DMS114 treated with DMSO at 0.1 percent for 48 hours (cell line): Measurements from ENCODE around the gene RIMKLB.
"Not testable (repeated sequence)": the region's sequence is repeated elsewhere in the genome, so short reads cannot be mapped to it uniquely, and the experiment has no call there.

Experiments
- DNase-seq: peaks from one replicate; lab custom pipeline; 2025; ENCODE audit not compliant: unreplicated experiment; lab: John Stamatoyannopoulos, UW

Gene RIMKLB

GRCh38 chr12:8770499-8770898 is 72.7 kb downstream of the RIMKLB start:
- DNase-seq: no peak

GRCh38 chr12:8771072-8771471 is 73.3 kb downstream of the RIMKLB start:
- DNase-seq: no peak

GRCh38 chr12:8773461-8773860 is 75.7 kb downstream of the RIMKLB start:
- DNase-seq: no peak

- no peak for DNase-seq
Observed at GRCh38 chr12:8779281-8779680, 81.5 kb downstream of the RIMKLB start.

- DNase-seq: peak; percentile 14
Observed at GRCh38 chr12:8779862-8780261, 82.1 kb downstream of the RIMKLB start.

- peak; percentile 69 for DNase-seq
Observed at GRCh38 chr12:8780389-8780788, 82.6 kb downstream of the RIMKLB start.

GRCh38 chr12:8781381-8782127 is 83.8 kb downstream of the RIMKLB start:
- DNase-seq: no peak

- DNase-seq: no peak
Observed at GRCh38 chr12:8784290-8784888, 86.6 kb downstream of the RIMKLB start.

GRCh38 chr12:8785499-8785898 is 87.7 kb downstream of the RIMKLB start:
- DNase-seq: no peak

- DNase-seq: not testable (repeated sequence)
Observed at GRCh38 chr12:8787206-8787605, 89.4 kb downstream of the RIMKLB start.

GRCh38 chr12:8788706-8789105 is 90.9 kb downstream of the RIMKLB start:
- not testable (repeated sequence) for DNase-seq

GRCh38 chr12:8789341-8790013 is 91.7 kb downstream of the RIMKLB start:
- DNase-seq: not testable (repeated sequence)

- DNase-seq: not testable (repeated sequence)
Observed at GRCh38 chr12:8793226-8793625, 95.4 kb downstream of the RIMKLB start.

GRCh38 chr12:8794611-8795010 is 96.8 kb downstream of the RIMKLB start:
- not testable (repeated sequence) for DNase-seq

GRCh38 chr12:8796831-8797626 is 99.2 kb downstream of the RIMKLB start:
- DNase-seq: no peak

GRCh38 chr12:8801213-8801612 is 103.4 kb downstream of the RIMKLB start:
- not testable (repeated sequence) for DNase-seq

GRCh38 chr12:8804833-8805232 is 107.0 kb downstream of the RIMKLB start:
- not testable (repeated sequence) for DNase-seq

GRCh38 chr12:8805487-8805886 is 107.7 kb downstream of the RIMKLB start:
- DNase-seq: not testable (repeated sequence)

GRCh38 chr12:8807084-8807483 is 109.3 kb downstream of the RIMKLB start:
- not testable (repeated sequence) for DNase-seq

GRCh38 chr12:8810112-8810511 is 112.3 kb downstream of the RIMKLB start:
- DNase-seq: not testable (repeated sequence)
